Astrocyte of the hippocampus (primary cell): Measurements from ENCODE around the gene CD300E.
"Not testable (repeated sequence)": the region's sequence is repeated elsewhere in the genome, so short reads cannot be mapped to it uniquely, and the experiment has no call there.

Source experiments
- DNase-seq: peaks from one replicate; pipeline ENCODE4 v3.0.0; 2011; ENCODE audit warnings: low read depth, low spot score

Gene CD300E

GRCh38 chr17:74635418-74635817, 11.9 kb upstream of the CD300E start:
- DNase-seq, result no peak

DNA sequence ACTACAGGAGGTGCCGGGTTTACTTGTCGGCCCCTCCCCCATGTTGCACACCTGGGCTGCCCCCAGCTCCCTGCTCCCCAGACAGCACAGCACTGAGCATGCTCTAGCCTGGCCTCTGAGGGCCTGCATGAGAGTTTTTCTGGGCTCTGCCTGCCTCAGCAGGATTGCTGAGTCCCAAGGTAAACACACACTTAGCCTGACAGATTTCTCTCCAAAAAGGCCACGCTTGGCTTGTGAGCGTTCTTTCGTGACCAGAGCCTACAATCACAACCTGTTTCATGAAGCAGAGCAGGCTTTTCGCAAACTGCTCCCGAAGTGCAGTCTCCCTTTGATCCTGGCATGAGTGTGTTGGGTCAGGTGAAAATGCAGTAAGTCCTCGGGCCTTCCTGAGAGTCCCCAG, 9.8 kb upstream of the CD300E start:
- no peak for DNase-seq

DNA sequence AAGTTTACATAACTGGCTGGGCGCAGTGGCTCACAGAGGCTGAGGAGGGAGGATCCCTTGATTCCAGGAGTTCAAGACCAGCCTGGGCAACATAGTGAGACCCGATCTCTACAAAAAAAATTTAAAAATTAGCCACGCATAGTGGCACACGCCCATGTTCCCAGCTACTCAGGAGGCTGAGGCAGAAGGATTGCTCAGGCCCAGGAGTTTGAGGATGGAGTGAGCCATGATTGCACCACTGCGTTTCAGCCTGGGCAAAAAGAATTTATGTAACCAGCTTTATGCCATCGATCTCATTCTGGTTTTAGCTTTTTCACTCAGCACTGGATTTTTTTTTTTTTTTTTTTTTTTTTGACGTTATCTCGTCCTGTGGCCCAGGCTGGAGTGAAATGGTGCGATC, 9.1 kb upstream of the CD300E start:
- DNase-seq, result no peak

DNA sequence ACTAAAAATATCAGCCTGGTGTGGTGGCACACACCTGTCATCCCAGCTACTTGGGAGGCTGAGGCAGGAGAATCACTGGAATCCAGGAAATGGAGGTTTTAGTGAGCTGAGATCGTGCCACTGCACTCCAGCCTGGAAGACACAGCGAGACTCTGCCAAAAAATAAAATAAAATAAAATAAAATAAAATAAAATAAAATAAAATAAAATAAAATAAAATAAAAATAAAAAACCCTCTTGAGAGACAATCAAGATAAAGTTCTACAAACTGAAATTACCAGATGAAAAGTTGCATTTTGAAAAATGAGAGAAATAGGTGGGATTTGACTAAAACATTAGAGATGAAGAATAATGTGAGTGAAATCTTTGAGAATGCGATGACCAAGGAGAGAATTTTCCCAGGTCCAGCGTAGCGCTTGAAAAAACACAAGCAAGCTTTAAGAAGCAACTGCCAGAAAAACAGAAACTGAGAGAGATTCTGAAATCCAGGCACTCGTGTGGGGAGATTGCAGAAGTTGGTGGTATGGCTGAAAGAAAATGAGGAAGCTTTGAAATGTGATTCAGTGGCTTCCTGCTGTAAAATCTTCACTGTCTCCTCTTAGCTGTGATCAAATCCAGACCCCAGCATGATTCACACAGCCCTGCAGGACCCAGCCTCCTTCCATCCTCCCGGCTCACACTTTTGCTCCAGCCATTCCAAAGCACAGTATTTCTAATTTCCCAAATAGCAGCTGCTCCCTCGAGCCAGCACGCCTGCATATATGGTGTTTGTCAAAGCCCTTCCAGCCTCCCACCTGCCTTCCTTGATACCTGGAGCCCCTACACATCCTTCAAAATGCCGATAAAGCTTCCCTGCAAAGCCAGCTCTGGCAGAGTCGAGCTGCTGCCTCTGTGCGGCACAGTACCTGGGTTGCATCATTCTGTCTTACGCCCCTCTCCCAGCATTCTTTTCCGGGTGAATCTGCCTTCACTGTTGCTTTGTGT, 8.2 kb upstream of the CD300E start:
- no peak for DNase-seq

DNA sequence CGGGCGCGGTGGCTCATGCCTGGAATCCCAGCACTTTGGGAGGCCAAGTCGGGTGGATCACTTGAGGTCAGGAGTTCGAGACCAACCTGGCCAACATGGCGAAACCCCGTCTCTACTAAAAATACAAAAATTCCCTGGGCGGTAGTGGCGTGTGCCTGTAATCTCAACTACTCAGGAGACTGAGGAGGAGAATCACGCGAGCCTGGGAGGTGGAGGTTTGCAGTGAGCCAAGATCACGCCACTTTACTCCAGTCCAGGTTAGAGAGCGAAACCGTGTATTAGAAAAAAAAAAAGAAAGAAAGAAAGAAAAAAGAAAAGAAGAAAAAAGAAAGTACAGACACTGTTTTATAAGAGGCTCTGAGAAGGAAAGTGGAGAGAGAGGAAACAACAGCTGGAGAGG, 6.7 kb upstream of the CD300E start:
- not testable (repeated sequence) for DNase-seq

DNA sequence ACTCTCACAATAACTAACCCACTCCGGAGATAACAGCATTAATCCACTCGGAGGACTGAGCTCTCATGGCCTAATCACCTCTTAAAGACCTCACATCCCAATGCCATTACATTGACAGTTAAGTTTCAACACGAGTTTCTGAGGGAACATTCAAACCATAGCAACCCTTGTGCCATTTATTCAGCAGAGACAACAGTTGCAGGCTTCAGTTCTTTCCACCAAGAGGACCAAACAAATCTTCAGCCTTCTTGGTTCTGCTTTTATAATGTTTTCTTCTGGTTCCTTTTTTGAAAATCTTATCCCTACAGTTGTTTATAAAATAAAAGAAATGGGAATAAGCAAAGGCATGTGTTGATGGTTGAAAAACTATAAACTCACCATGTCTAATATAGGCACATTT, 2.1 kb upstream of the CD300E start:
- DNase-seq, result no peak

- DNase-seq, result no peak
These were observed 593 bp upstream of the CD300E start for GRCh38 chr17:74624131-74624530.

DNA sequence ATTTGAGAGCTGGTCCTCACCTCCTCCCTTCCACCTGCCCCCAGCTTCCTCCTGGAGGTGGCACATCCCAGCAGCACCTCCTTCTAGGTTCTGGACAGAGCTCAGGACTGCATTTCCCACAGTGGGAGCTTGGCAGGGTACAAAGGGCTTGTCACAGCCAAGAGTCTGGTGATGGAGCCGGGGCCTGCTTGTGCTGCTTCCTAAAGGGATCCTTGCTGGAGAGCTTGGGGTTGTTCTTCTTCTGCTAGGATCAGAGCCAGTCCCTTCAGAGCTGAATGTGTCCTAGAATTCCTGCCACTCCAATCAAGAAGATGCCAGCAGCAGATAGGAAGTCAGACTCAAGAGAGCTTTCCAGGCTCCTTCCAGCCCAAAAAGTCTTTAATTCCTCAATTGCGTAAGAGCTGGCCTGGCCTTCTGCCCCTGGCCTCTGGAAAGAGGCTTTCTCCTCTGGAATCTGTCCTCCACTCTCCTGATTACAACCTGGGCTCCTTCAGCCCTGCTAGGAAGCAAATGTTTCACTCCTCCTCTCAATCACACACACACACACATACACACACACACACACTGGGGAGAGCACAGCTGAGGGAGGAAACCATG, 4.4 kb downstream of the CD300E start:
- no peak for DNase-seq

GRCh38 chr17:74618451-74618850, 5.1 kb downstream of the CD300E start:
- no peak for DNase-seq

DNA sequence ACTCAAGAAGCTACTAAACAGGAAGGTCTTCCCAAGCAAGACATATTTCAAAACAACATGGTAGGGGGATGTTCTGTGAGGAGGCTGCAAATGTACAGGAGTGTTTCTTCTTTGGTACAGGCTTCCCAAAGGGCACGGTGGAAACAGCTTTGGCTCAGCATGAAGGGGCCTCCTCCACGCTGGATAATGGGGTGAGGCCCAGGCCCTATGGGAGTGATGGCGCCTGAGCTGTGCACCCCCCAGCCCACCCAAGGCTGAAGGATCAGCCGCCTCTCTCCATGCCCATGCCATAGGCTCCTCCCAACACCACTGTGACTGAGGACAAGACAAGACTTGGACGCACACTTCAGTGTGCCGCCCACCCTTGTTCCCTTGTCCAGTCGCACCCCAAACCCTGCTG, 6.8 kb downstream of the CD300E start:
- no peak for DNase-seq

GRCh38 chr17:74612046-74612445, 11.5 kb downstream of the CD300E start:
- no peak for DNase-seq

DNA sequence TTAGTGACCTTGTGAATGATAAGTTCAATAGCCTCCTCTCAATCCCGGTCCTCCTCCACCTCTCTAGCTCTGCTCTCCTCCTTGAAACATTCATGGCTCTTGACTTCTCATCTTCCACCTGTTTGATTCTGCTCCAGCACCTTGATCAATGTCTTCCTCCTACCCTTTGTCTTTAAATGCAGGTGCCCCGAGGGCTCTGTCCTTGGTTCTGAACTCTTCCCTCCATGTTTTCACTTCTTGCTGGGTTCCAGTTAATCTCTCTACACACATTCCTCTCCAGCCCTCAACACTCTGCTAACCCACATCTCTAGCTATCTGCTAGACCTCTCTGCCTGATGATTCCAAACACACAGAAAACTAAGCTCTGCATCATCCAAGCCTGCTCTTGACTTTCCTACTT, 13.4 kb downstream of the CD300E start:
- peak; percentile 16 for DNase-seq

DNA sequence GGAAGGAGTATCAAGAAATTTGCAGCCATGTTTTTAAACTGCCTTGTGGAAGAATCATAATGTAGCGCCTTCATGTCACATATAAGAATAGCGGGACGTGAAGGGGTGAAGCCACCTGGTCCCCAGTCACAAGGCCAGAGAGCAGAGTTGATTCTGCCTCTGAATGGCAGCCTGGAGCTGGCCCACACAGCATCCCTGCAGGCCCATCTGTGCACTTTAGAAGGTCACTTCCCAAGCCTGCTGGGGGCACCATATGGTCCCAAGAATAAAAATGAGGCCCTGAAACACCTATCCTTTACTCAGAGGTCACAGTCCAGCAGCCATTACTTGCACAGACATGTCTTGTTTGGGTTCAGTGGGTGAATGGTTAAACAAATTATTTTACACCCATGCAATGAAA, 15.0 kb downstream of the CD300E start:
- DNase-seq, result no peak

- DNase-seq, result no peak
These were observed 16.3 kb downstream of the CD300E start for GRCh38 chr17:74607221-74607620.

DNA sequence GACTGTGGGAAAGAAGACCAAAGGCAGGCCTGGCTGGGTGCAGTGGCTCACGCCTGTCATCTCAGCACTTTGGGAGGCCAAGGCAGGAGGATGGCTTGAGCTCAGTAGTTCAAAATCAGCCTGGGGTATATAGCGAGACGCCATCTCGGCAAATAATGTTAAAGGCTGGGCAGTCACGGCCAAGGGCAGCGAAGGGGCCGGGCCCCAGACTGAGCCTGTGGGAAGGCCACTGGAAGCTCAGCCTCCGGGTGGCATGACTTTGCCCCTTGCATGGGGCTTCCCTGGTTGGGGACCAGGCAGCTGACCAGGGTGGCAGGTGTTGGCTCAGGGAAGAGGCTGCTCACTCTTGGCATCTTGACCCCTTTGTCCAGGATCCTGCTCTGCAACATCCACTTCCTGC, 17.5 kb downstream of the CD300E start:
- DNase-seq, result no peak

DNA sequence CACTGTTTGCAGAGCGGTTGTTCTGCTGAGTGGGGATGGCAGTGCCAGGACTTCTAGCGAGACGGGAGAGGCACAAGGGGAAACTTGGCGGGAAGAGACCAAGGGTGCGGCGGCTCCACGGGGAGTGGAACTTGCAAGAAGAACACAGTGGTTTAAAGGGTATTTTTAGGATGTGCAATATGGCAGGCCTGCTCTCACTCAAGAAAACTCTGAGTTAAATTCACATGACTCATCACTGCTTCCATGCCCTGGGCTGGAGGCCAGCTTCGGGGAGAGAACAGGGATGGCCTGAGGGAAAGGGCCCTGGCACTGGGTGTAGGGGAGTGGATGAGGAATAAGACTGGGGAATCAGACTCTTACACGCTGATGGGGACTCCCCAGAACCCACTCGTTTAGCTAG, 18.2 kb downstream of the CD300E start:
- peak; percentile 85 for DNase-seq

- DNase-seq, result no peak
These were observed 18.8 kb downstream of the CD300E start for GRCh38 chr17:74604761-74605160.

DNA sequence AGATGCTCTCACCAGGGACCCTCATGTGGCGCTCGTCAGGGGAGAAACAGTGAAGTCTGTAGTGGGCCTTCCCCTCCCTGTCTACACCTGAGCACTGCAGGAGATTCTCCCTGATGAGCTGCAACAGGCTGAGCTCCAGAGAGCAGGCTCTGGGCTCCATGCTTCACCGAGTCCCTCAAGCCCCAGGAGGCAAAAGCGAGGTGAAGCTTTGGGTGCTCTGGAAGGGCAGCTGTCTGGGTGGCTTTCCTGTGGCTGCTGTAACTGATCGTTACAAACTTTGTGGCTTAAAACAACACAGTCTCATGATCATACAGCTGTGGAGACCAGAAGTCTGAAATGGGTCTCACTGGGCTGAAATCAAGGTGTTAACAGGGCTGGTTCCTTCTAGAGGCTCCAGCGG, 19.3 kb downstream of the CD300E start:
- no peak for DNase-seq

DNA sequence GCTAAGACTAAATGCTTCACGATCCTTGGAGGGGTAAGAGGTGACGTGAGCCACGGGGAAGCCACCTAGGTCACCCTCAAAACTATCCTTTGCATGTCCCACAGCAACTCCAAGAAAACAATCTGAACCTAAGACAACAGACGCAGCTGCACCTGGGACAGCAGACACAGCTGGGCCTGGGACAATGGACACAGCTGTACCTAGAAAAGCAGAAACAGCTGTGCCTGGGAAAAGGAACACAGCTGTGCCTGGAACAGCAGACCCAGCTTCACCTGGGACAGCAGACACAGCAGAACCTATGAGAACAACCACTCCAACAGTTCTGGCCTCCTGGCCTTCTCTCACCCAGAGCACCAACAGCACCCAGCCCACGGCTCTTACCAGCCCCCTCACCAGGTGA, 19.8 kb downstream of the CD300E start:
- no peak for DNase-seq

DNA sequence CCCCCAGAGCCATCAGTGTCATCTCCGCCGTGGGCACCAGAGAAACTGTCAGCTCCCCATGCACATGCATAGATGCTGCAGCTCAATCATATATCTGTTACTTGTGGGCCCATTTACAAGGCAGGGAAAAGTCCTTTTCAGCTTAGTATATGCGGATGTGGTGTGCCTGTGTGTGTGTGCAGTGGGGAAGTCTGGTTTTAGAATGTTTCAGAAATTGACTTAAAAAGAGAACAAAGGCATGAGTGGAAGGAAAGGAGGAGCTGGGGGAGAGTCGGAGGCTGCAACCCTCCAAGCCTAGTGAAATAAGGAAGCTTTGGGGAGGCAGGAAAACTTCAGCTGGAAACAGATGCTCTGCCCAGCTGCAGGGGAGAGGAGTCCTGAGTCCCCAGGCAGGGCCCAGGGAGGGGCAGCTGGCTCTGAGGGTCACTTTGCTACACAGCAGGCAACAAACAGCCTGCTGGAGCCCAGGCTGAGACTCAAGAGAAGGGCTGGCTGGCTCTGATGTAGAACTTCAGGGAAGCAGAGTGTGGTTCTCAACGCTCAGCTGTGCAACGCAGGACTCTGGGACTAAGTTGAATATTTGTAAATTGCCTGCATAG, 20.4 kb downstream of the CD300E start:
- no peak for DNase-seq

GRCh38 chr17:74601944-74602572, 21.5 kb downstream of the CD300E start:
- DNase-seq, result peak; percentile 52

- DNase-seq, result no peak
These were observed 24.0 kb downstream of the CD300E start for GRCh38 chr17:74599448-74599939.
